A204.1 (cell line): ENCODE results near the gene ASB6.

Source experiments
- FAIRE-seq: peaks from 2 replicates; lab custom pipeline; 2012; peaks lifted over from hg19 to GRCh38; lab: Jason Lieb, UNC

ASB6 gene

GRCh38 chr9:129641750-129642585 is at the start of gene ASB6:
Gene ASB6 (minus strand): TSS chr9:129642151. CDS start chr9:129641999, 152 bp downstream.
- peak; percentile 94 for FAIRE-seq

- FAIRE-seq = no peak
Observed at GRCh38 chr9:129688285-129689043, 46.5 kb upstream of the ASB6 start.

- FAIRE-seq = no peak
Observed at GRCh38 chr9:129687391-129687790, 45.4 kb upstream of the ASB6 start.

- no peak for FAIRE-seq
Observed at GRCh38 chr9:129686736-129687135, 44.8 kb upstream of the ASB6 start.

- no peak for FAIRE-seq
Observed at GRCh38 chr9:129685933-129686259, 43.9 kb upstream of the ASB6 start.

- no peak for FAIRE-seq
Observed at GRCh38 chr9:129685220-129685932, 43.4 kb upstream of the ASB6 start.

GRCh38 chr9:129682381-129682780 is 40.4 kb upstream of the ASB6 start:
- FAIRE-seq = no peak

- no peak for FAIRE-seq
Observed at GRCh38 chr9:129681924-129682323, 40.0 kb upstream of the ASB6 start.

GRCh38 chr9:129679537-129679936 is 37.6 kb upstream of the ASB6 start:
- FAIRE-seq = no peak

GRCh38 chr9:129678844-129679243 is 36.9 kb upstream of the ASB6 start:
- FAIRE-seq = no peak

GRCh38 chr9:129677456-129677855 is 35.5 kb upstream of the ASB6 start:
- FAIRE-seq = no peak

GRCh38 chr9:129676975-129677374 is 35.0 kb upstream of the ASB6 start:
- FAIRE-seq = no peak

- FAIRE-seq = no peak
Observed at GRCh38 chr9:129676287-129676686, 34.3 kb upstream of the ASB6 start.

- no peak for FAIRE-seq
Observed at GRCh38 chr9:129675620-129676019, 33.7 kb upstream of the ASB6 start.

GRCh38 chr9:129674229-129674628 is 32.3 kb upstream of the ASB6 start:
- no peak for FAIRE-seq

GRCh38 chr9:129673602-129674001 is 31.7 kb upstream of the ASB6 start:
- no peak for FAIRE-seq

- FAIRE-seq = no peak
Observed at GRCh38 chr9:129672702-129673101, 30.8 kb upstream of the ASB6 start.

GRCh38 chr9:129671519-129671918 is 29.6 kb upstream of the ASB6 start:
- no peak for FAIRE-seq

GRCh38 chr9:129671065-129671464 is 29.1 kb upstream of the ASB6 start:
- no peak for FAIRE-seq

GRCh38 chr9:129669946-129670345 is 28.0 kb upstream of the ASB6 start:
- no peak for FAIRE-seq

- no peak for FAIRE-seq
Observed at GRCh38 chr9:129669141-129669718, 27.3 kb upstream of the ASB6 start.

GRCh38 chr9:129667850-129668249 is 25.9 kb upstream of the ASB6 start:
- FAIRE-seq = no peak

- no peak for FAIRE-seq
Observed at GRCh38 chr9:129667378-129667777, 25.4 kb upstream of the ASB6 start.
